Glomerular endothelial cell (primary cell): Measurements from ENCODE around the gene PCOLCE2. TPM values are rescaled to one million over a fixed set of nuclear protein-coding genes. Genes with fewer than 3 reads are reported as not detected.
A peak's percentile ranks its signal among the peaks of the same experiment; 100 is the strongest.

Experiments used
- DNase-seq: peaks from one replicate; pipeline ENCODE4 v3.0.0-alpha.2; 2011; ENCODE audit warnings: low read depth, low spot score; ENCODE audit errors: extremely low read depth
- total RNA-seq: library from RNA; depleted of rRNA; stranded (reverse); fragments of >200 nt; gene quantifications from 2 replicates; pipeline ENCODE4 v1.2.3, GENCODE V29; 2015

PCOLCE2 gene
- total RNA-seq, 1 donor from 2014 or later, result 0.58 TPM

DNA sequence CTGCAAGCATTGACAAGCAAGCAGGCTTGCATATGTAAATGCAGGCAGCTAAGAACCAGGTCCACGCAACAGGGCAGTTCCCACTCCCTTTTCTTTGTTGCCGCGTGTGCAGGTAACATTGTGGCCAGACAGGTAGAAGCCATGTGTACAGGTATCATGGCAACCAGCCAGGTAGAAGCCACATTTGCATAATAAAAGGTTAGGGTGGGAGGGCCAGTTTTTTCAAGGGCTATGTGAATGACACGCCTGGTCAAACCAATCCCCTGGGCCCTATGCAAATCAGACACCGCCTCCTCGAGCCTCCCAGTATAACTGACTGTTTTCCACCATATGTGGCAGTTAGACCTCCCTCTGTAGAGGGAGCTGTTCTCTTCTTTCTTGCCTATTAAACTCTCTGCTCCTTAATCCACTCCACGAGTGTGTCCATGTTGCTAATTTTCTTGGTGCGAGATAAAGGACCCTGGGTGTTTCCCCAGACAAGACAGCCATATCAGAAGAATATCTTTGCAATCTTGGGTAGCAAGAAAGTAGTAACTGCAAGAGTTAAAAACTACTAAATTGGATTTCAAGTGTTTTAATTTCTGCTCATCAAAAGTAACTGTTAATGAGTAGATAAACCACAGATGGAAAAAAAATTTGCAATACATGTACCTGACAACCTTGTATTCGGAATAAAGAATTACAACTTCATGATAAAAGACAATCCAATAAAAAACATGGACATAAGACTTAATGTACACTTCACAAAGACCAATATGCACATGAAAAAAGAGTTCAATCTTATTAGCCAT lies 21.8 kb downstream of the PCOLCE2 start:
- no peak for DNase-seq

DNA sequence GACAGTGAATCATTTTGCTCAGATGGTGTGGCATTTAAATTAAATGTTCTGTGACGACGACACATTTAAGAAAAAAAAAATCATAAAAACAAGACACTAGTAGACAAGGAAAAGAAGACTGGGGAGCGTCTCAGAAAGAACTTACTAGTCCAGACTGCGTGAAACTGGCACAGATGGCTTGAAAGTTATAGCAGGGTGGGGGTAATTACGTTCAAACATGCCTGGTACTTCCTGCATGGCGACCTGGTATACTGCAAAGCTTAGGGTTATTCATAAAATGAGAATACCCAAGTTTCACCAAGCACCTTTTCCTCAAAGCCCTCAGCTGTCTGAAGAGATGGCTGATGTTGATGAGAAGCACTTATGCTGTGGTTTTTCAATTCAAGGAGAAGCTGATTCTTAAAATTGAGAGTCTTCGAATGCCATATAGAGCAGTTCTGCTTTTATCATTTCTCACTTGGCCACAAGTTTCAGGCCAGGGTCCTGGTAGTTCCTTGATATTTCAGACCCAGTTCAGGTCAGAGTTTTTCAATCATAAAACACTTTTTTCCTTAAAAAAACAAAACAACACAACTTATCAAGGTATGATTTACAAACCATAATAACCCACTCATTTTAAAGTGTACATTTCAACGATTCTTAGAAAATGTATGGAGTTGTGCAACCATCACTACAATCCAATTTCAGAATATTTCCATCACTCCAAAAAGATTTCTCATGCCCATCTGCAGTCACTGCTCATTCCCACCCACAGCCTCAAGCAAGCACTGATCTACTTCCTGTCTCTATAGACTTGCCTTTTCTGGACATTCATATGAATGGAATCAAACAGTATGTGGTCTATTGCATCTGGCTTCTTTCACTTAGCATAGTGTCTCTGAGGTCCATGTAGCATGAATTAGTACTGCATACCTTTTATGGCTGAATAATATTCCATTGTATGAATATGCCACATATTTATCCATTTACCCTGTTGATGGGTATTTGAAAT lies 24.7 kb downstream of the PCOLCE2 start:
- DNase-seq, result no peak

DNA sequence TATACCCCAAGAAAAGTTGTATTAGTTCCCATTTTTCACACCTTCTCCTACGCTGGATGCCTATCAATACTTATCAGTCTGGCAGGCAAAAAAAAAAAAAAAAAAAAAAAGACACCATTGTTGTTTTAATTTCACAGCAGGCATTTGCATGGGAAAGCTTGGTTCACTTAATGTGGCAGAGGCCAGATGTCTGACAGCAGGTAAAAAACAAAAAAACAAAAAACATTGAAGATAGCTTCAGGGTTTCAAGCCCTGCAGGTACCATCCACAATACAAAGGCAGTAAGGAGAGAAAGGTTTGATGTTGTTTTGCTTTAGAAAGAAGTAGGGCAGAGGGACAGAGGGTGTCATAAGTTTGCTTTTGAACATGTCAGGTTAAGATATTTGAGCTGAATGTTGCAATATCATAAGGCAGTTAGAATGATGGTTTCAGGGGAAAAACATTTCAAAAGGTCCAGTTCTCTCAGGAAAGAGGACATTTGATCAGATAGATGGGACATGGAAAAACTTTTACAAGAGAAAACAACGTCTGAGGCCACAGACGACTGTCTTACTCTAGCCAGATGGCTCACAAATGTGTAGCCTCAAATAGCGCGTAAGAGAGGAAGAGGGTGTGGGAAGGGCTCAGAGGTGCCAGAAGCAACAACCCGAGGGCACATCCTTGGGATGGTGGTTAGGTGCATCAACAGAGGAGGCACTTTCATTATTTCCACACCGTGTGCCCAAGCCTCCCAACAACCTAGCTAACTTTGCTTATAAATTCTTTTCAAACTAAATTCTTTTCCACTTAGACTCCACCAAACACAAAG lies 25.7 kb downstream of the PCOLCE2 start:
- no peak for DNase-seq

DNA sequence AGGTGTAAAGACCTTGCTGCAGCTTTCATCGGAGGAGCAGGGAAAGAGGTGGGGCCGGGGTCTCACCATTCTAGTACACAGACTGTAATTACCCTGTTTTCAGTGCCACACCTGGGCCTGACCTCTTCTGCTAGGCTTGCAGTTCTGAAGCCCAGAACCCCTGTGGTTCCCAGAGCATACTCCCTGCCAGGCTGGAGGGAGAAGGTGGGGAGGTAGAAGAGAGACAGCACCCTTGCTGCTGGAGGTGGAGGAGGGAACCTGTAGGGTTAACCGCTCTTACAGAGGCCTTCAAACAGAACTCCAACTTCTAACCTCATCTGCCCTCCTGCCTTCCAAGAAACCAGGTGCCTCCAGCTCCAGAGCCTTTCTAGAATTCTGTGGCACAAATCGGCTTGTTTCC lies 27.0 kb downstream of the PCOLCE2 start:
- no peak for DNase-seq

DNA sequence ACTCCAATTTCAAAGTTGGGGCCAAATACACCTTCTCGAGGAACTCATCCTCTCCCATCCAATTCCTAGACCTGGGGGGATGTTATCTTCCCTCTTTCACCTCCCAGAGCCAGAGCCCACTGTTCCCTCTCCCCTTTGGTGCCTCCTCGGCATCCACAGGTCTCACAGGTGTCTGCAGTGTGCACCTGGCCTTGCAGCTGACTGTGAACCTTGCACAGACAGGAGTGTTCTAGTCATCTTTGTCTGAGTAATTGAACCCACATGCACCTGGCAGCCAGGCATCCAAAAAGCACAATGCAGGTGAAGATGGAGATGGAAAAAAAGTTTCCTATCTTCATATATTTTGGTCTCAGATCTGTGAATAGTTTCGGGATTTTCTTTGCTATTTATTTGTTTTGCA lies 30.8 kb downstream of the PCOLCE2 start:
- DNase-seq, result no peak

DNA sequence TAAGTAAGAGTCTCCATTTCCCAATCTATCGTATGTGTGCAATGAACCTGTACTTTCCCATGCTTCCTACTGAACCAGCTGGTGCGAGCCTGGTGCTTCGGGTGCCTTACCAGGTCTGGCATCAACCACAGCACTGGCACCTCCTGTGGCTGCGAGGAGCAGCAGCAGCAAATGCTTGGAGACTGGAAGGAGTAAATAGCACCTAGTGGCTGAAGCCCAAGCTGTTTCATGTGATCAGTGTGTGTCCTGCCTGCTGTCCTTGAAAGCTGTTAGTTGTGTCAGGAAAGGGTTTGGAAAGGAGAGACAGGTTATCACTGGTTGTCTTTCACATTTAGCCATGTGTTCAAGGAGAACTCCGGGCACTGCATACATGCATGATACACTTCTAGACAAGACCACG lies 31.8 kb downstream of the PCOLCE2 start:
- DNase-seq, result no peak

DNA sequence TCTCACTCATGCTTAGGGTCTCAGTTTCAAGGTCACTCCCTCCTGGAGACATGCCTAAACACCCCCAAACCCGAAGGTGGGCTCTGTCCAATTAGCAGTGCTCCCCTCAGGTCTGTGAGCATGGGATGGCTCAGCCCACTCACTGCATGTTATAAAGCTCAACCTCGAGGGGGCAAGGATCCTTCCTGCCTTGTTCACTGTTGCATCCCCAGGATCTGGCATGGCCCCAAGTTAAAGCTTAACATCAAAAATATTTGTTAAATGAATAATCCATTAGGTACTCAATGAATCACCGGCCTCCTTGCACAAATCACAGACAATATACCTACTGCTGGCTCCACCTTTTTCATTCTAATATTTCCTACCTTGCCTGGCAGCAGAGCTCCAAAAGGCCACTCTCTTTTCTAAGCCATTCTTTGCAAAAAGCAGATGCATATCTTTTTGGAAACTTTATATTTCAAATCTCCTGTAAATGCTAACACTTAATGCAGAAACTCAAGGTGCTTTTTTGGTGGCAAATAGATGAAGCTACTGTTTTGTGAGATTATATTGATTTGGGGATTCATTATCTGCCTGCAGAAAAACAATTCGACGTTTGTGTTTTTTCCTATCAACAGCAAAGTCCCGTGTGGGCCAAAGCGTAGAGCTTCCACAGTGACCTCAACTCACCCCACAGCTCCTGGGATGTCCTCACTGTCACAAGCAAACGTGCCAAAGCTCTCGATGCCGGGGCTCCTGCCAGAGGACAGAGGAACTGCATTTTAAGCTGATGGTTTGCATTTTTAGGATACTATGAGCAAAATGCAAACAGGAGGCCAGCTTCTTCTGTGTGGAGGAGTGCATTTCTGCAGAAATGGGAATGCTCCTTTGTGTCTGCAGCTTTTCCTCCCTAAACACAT lies 35.4 kb downstream of the PCOLCE2 start:
- no peak for DNase-seq

DNA sequence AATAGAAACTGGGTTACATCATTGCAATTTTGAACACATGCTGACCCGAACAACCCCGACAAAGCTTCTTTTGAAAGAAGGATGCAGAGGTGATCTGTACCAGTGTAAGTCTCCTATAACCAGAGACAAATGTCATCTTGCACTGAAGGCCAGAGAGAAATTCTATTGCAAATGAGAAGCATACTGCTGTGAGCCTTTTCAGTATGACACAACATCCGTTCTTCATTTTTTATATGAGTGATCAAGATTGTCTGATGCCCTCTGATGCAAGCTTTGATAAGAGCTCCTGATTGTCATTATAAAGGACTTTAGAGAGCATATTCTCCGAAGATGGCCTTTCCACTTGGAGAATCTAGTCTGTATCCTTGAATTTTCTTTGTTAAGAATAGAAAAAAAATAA lies 36.9 kb downstream of the PCOLCE2 start:
- no peak for DNase-seq

DNA sequence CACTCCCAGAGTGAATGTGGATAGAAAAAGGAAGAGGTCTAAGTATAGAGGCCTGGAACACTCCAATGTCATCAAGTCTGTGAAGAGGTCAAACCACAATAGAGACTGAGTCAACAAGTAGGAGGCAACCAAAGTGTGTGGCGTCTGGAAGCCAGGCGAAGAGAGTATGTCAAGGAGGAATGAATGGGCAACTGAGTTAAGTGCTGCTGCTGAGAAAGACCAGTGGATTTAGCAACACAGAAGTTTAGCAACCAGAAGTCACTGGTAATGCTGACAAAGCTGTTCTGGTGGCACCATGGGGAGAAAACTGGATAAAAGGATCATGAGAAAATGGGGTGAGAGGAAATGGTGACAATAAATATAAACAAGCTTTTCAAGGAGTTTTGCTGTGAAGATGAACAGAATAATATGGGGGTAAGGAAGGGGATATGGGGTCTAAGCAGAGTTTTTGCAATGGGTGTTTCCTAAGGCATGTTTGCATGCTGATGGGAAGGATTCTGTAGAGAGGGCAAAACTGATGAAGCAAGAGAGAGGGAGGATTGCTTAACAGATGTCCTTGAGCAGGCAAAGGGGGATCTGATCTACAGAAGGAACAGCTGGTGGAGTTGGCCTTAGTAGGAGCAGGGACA lies 38.4 kb downstream of the PCOLCE2 start:
- DNase-seq, result no peak

DNA sequence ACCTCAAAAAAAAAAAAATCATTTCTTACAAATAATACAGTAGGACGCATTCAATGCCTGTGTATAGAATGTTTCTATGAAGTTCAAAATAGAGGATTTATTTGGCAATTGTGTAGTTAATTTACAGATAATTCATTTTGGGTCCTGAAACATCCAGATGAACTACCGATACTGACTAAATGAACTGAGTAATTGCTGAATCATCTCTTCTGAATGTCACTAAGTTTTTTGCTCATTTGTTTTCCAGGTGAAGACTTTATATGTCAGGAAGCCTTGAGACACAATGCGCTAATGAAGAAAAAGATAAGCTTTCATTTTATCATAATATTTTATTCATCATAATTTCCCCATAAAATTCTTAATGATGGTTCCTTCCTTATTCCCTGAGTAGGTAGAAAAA lies 39.7 kb downstream of the PCOLCE2 start:
- no peak for DNase-seq

DNA sequence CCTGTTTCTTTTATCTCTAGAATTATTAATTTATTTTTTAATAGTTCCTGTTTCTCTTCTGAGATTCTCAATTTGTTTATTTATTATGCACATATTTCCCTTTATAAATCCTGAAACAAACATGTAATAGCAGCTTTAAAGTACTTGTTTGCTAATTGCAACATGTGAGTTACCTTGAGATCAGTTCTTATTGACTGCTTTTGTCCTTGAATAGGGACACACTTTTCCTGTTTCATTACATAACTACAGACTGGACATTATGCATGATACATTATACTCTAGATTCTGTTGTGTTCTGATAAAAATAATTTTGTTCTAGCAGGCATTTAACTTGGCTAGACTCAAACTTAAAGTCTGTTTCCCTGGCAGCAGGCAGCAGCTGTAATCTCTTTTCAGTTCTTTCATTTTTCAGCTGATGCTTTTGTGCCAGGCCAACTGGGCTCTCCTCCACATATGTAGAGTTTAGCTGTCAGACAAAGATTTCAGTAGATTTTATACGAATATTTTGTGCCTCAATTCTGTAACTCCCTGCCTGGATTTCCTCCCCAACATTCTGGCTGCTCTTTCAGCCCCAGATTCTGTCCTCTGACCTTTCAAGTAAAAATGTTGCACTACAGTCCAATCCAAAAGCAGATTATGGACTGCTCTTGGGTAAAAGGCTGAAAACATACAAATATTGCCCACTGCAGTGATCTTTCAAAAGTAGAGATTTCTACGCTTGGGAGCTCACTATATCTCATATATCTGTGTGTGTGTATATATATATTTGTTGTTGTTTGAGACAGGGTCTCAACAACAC lies 41.9 kb downstream of the PCOLCE2 start:
- no peak for DNase-seq

DNA sequence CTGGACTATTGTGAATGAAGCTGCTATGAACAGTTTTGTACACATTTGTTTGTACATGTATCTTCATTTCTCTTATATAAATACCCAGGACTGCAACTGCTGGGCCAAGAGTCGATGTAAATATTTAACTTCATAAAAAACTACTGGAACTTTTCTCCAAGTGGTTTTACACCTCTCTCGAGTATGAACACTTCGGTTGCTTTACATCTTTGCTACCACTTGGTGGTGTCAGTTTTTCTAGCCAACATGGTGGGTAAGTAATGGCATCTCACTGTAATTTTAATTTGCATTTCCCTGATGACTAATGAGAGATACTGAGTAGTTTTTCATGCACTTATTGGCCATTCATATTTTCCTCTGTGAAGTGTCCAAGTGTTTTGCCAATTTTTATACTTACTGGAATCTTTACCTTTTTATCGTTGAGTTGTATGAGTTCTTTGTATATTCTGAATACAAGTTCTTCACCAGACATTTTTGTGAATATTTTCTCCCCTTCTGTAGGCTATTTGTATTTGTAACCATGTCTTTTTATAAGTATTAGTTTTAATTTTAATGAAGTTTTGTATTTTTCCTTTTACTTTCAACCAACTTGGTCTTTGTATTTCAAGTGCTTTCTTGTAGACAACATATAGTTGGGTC lies 44.4 kb downstream of the PCOLCE2 start:
- peak; percentile 18 for DNase-seq

DNA sequence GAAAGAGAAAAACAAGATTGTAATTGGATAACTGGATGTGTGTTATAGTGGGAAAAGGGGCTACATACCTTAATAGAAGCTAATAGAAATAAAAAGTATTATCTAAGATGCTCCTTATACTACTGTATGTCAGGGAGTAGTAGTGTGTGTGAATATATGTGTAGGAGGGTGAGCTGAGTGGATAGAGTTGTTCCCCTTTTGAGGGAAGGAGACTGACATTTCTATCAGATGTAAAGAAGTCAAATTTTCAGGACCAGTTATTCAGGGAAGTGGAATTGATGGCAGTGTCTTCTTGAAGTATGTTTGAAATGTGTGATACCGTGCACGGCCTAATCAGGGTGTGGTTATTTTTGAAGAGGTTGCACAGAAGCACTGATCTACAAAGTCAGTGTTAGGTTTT lies 49.1 kb downstream of the PCOLCE2 start:
- DNase-seq, result no peak

DNA sequence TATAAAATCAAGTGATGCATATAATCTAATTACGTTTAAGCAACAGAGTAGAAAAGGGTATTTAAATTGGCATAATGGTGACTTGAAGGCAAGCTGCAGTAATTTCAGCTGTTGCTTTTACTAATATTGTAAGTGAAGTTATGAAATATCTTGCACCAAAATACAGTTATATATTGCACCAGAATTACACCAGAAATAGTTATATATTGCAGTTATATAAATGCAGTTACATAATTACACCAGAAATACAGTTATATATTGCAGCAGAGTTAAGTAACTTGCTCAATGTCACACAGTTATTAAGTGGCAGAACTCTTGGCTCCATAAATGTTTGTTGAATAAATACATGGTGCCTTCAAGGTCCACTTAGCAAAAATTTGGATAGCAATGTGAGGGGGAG lies 51.4 kb downstream of the PCOLCE2 start:
- no peak for DNase-seq

DNA sequence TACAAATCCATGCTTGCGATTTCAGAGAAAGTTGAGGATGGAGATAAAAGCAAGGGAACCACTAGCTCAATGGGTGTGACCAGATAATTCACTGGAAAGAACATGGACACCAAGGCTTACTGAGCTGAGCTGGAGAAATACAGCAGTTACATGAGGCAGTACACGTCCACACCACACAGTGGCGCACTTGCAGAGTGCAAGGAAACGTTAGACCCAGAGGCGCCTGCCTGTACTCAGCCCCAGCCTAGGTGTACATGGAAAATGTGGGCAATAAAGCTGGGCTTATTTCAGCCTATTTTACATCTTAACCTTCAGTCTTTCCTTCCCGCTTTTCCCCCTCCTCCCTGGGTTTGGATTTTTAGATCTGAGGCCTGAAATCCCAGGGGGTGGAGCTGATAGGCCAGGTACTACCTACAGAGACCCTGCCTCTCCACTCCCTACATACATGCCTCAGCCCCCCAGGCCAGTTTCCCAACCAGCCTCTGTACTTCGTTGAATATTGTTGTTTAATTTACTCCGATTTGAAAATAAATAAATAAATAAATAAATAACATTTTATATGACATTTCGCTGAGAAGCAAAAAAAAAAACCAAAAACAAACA lies 60.1 kb downstream of the PCOLCE2 start:
- peak; percentile 50 for DNase-seq

DNA sequence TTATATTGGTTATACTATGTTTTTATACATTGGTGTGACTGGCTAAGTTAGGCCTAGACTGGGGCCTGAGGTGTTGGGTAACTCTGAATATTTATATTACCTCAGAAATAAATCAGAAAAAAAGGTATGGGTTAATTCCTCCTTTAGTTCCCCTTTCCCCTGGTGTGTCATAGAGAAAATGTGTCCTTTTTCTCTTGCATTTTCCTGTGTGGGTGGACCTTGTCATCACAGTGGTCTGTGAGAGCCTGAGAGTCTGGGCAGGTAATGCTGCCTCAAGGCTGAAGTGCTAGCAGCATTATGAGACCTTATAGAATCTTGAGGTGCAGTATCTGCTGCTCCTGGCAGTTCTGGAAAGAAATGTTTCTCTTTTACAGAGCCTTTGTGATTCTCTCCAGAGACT lies 69.7 kb downstream of the PCOLCE2 start:
- DNase-seq, result no peak

DNA sequence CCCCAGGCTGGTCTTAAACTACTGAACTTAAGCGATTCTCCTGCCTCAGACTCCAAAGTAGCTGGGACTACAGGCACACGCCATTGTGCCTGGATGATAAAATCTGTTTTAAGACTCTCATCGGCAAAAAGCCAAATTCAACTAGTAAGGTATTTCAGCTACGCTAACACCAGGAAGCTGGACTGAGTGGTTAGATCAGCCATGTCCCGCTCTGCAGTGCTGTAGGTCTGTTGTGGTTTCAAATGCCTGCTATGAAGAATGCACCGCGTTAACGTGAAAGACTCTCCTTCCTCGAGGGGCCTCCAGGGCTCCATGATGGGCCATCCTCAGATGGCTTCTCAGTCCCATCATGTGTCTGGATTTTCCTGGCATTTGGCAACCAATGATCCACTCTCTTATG lies 70.2 kb downstream of the PCOLCE2 start:
- DNase-seq, result no peak

DNA sequence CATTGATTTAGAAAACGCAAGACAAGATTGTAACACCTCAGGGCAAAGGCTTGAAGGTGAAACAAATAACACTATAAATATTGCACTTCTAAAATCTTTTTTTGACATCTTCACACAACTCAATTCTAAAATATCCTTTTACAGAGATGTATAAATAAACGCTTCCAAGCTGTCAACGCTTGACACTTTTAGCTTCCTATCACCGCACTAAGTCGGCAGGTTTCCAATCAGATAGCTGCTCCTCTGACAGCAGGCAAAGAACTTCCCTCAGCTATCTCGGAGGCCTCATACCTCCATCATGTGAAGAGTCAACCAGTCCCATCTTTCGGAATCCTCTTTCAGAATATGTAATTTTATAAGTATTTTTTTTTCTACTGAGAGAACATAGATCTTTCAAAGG lies 71.0 kb downstream of the PCOLCE2 start:
- no peak for DNase-seq
